ENCODE measurements around the gene ATE1. TPM values are rescaled to one million over a fixed set of nuclear protein-coding genes. Genes with fewer than 3 reads are reported as not detected.

The ATE1 gene
- total and polyA plus RNA-seq, 4 donors: 8.3 to 30.0 (median 17.8) TPM

- no peaks in the 10 kb centered on the region for H3K27me3 ChIP-seq (ENCODE audit: control insufficient read depth in 1 of 2, insufficient read depth in 2 of 2, low read length in 1 of 2)
- no peak overlapping the region for H3K4me3 ChIP-seq (ENCODE audit: low read length in 2 of 2)
- intact Hi-C loops (cut with DNase I): no loop called here
- ATAC-seq (ENCODE audit: low FRiP score): no peak
- H3K36me3 ChIP-seq (ENCODE audit: control insufficient read depth in 1 of 2, insufficient read depth in 2 of 2, low read length in 1 of 2): peaks cover 0 to 2% of the 10 kb centered on the region in 2 donors
- H3K4me1 ChIP-seq (ENCODE audit: control insufficient read depth in 1 of 2, insufficient read depth in 2 of 2, low read length in 2 of 2): no peaks in the 10 kb centered on the region
- no peaks in the 10 kb centered on the region for H3K9me3 ChIP-seq (ENCODE audit: control insufficient read depth, low read length)
- 72 to 74% methylated on average over 4 of the region's 4 CpGs for WGBS, 2 donors
- H3K27ac ChIP-seq (ENCODE audit: low read depth in 1 of 2, low read length in 2 of 2): no peak overlapping the region
- DNase-seq: no peak
Measured at GRCh38 chr10:121812031-121812430, 115.8 kb downstream of the ATE1 start.

- DNase-seq: no peak
- intact Hi-C loops (cut with DNase I): no loop called here
- ATAC-seq (ENCODE audit: low FRiP score): no peak
Measured at GRCh38 chr10:121811386-121811785, 116.4 kb downstream of the ATE1 start.

GRCh38 chr10:121808835-121809234, 119.0 kb downstream of the ATE1 start:
- ATAC-seq (ENCODE audit: low FRiP score) (no peak), DNase-seq (no peak)
- Histone ChIP-seq H3K4me3 (ENCODE audit: low read length in 2 of 2) (no peak overlapping the region), H3K36me3 (ENCODE audit: control insufficient read depth in 1 of 2, insufficient read depth in 2 of 2, low read length in 1 of 2) (no peaks in the 10 kb centered on the region), H3K9me3 (ENCODE audit: control insufficient read depth, low read length) (no peaks in the 10 kb centered on the region), H3K4me1 (ENCODE audit: control insufficient read depth in 1 of 2, insufficient read depth in 2 of 2, low read length in 2 of 2) (no peaks in the 10 kb centered on the region), H3K27me3 (ENCODE audit: control insufficient read depth in 1 of 2, insufficient read depth in 2 of 2, low read length in 1 of 2) (no peaks in the 10 kb centered on the region), H3K27ac (ENCODE audit: low read depth in 1 of 2, low read length in 2 of 2) (no peak overlapping the region)
- WGBS, 2 donors: 66 to 74% methylated on average over 2 of the region's 2 CpGs
- intact Hi-C loops (cut with DNase I): no loop called here

More at GRCh38 chr10:121811386-121811785, 116.4 kb downstream of the ATE1 start:
- H3K36me3 ChIP-seq (ENCODE audit: control insufficient read depth in 1 of 2, insufficient read depth in 2 of 2, low read length in 1 of 2): peaks cover 0 to 2% of the 10 kb centered on the region in 2 donors
- H3K4me1 ChIP-seq (ENCODE audit: control insufficient read depth in 1 of 2, insufficient read depth in 2 of 2, low read length in 2 of 2): no peaks in the 10 kb centered on the region
- H3K27ac ChIP-seq (ENCODE audit: low read depth in 1 of 2, low read length in 2 of 2): no peak overlapping the region
- WGBS, 2 donors: 92 to 94% methylated on average over 2 of the region's 2 CpGs
- H3K4me3 ChIP-seq (ENCODE audit: low read length in 2 of 2): no peak overlapping the region
- H3K9me3 ChIP-seq (ENCODE audit: control insufficient read depth, low read length): no peaks in the 10 kb centered on the region
- H3K27me3 ChIP-seq (ENCODE audit: control insufficient read depth in 1 of 2, insufficient read depth in 2 of 2, low read length in 1 of 2): no peaks in the 10 kb centered on the region

- no peaks in the 10 kb centered on the region for H3K9me3 ChIP-seq (ENCODE audit: control insufficient read depth, low read length)
- intact Hi-C loops (cut with DNase I): no loop called here
- no peak overlapping the region for H3K4me3 ChIP-seq (ENCODE audit: low read length in 2 of 2)
- WGBS, 2 donors: 93 to 95% methylated on average over 4 of the region's 4 CpGs
- no peaks in the 10 kb centered on the region for H3K4me1 ChIP-seq (ENCODE audit: control insufficient read depth in 1 of 2, insufficient read depth in 2 of 2, low read length in 2 of 2)
- no peaks in the 10 kb centered on the region for H3K36me3 ChIP-seq (ENCODE audit: control insufficient read depth in 1 of 2, insufficient read depth in 2 of 2, low read length in 1 of 2)
- no peak for DNase-seq
- H3K27ac ChIP-seq (ENCODE audit: low read depth in 1 of 2, low read length in 2 of 2): no peak overlapping the region
- H3K27me3 ChIP-seq (ENCODE audit: control insufficient read depth in 1 of 2, insufficient read depth in 2 of 2, low read length in 1 of 2): no peaks in the 10 kb centered on the region
- ATAC-seq (ENCODE audit: low FRiP score): no peak
Measured at GRCh38 chr10:121804460-121804859, 123.4 kb downstream of the ATE1 start.

- Histone ChIP-seq H3K27me3 (ENCODE audit: control insufficient read depth in 1 of 2, insufficient read depth in 2 of 2, low read length in 1 of 2) (no peaks in the 10 kb centered on the region), H3K36me3 (ENCODE audit: control insufficient read depth in 1 of 2, insufficient read depth in 2 of 2, low read length in 1 of 2) (no peaks in the 10 kb centered on the region), H3K9me3 (ENCODE audit: control insufficient read depth, low read length) (no peaks in the 10 kb centered on the region), H3K4me1 (ENCODE audit: control insufficient read depth in 1 of 2, insufficient read depth in 2 of 2, low read length in 2 of 2) (no peaks in the 10 kb centered on the region), H3K27ac (ENCODE audit: low read depth in 1 of 2, low read length in 2 of 2) (no peak overlapping the region), H3K4me3 (ENCODE audit: low read length in 2 of 2) (no peak overlapping the region)
- intact Hi-C loops (cut with DNase I): no loop called here
- ATAC-seq (ENCODE audit: low FRiP score) (no peak), DNase-seq (no peak)
- WGBS, 2 donors: 84 to 86% methylated on average over 2 of the region's 2 CpGs
Measured at GRCh38 chr10:121803611-121804010, 124.2 kb downstream of the ATE1 start.

GRCh38 chr10:121800831-121801230, 127.0 kb downstream of the ATE1 start:
- H3K4me1 ChIP-seq (ENCODE audit: control insufficient read depth in 1 of 2, insufficient read depth in 2 of 2, low read length in 2 of 2): no peaks in the 10 kb centered on the region
- 94 to 96% methylated on average over 2 of the region's 2 CpGs for WGBS, 2 donors
- DNase-seq: no peak
- H3K36me3 ChIP-seq (ENCODE audit: control insufficient read depth in 1 of 2, insufficient read depth in 2 of 2, low read length in 1 of 2): no peaks in the 10 kb centered on the region
- H3K27ac ChIP-seq (ENCODE audit: low read depth in 1 of 2, low read length in 2 of 2): no peak overlapping the region
- H3K9me3 ChIP-seq (ENCODE audit: control insufficient read depth, low read length): no peaks in the 10 kb centered on the region
- intact Hi-C loops (cut with DNase I): no loop called here
- H3K27me3 ChIP-seq (ENCODE audit: control insufficient read depth in 1 of 2, insufficient read depth in 2 of 2, low read length in 1 of 2): no peaks in the 10 kb centered on the region
- no peak overlapping the region for H3K4me3 ChIP-seq (ENCODE audit: low read length in 2 of 2)
- ATAC-seq (ENCODE audit: low FRiP score): no peak

GRCh38 chr10:121800146-121800545, 127.7 kb downstream of the ATE1 start:
- no peaks in the 10 kb centered on the region for H3K9me3 ChIP-seq (ENCODE audit: control insufficient read depth, low read length)
- WGBS, 2 donors: 66 to 70% methylated on average over 3 of the region's 3 CpGs
- intact Hi-C loops (cut with DNase I): no loop called here
- no peaks in the 10 kb centered on the region for H3K4me1 ChIP-seq (ENCODE audit: control insufficient read depth in 1 of 2, insufficient read depth in 2 of 2, low read length in 2 of 2)
- DNase-seq (no peak), ATAC-seq (ENCODE audit: low FRiP score) (no peak)
- H3K36me3 ChIP-seq (ENCODE audit: control insufficient read depth in 1 of 2, insufficient read depth in 2 of 2, low read length in 1 of 2): no peaks in the 10 kb centered on the region
- no peaks in the 10 kb centered on the region for H3K27me3 ChIP-seq (ENCODE audit: control insufficient read depth in 1 of 2, insufficient read depth in 2 of 2, low read length in 1 of 2)
- no peak overlapping the region for H3K4me3 ChIP-seq (ENCODE audit: low read length in 2 of 2)
- no peak overlapping the region for H3K27ac ChIP-seq (ENCODE audit: low read depth in 1 of 2, low read length in 2 of 2)

- 72 to 80% methylated on average over 8 of the region's 8 CpGs for WGBS, 2 donors
- intact Hi-C loops (cut with DNase I): no loop called here
Measured at GRCh38 chr10:121797490-121797889, 130.3 kb downstream of the ATE1 start.

GRCh38 chr10:121796342-121796741, 131.5 kb downstream of the ATE1 start:
- 90 to 95% methylated on average over 3 of the region's 3 CpGs for WGBS, 2 donors
- no peak overlapping the region for H3K4me3 ChIP-seq (ENCODE audit: low read length in 2 of 2)
- no peaks in the 10 kb centered on the region for H3K4me1 ChIP-seq (ENCODE audit: control insufficient read depth in 1 of 2, insufficient read depth in 2 of 2, low read length in 2 of 2)
- no peak for DNase-seq
- H3K36me3 ChIP-seq (ENCODE audit: control insufficient read depth in 1 of 2, insufficient read depth in 2 of 2, low read length in 1 of 2): no peaks in the 10 kb centered on the region
- no peaks in the 10 kb centered on the region for H3K9me3 ChIP-seq (ENCODE audit: control insufficient read depth, low read length)
- no peak for ATAC-seq (ENCODE audit: low FRiP score)
- no peaks in the 10 kb centered on the region for H3K27me3 ChIP-seq (ENCODE audit: control insufficient read depth in 1 of 2, insufficient read depth in 2 of 2, low read length in 1 of 2)
- no peak overlapping the region for H3K27ac ChIP-seq (ENCODE audit: low read depth in 1 of 2, low read length in 2 of 2)
- intact Hi-C loops (cut with DNase I): no loop called here

More at GRCh38 chr10:121797490-121797889, 130.3 kb downstream of the ATE1 start:
- H3K36me3 ChIP-seq (ENCODE audit: control insufficient read depth in 1 of 2, insufficient read depth in 2 of 2, low read length in 1 of 2): no peaks in the 10 kb centered on the region
- no peak overlapping the region for H3K4me3 ChIP-seq (ENCODE audit: low read length in 2 of 2)
- no peaks in the 10 kb centered on the region for H3K27me3 ChIP-seq (ENCODE audit: control insufficient read depth in 1 of 2, insufficient read depth in 2 of 2, low read length in 1 of 2)
- no peak for DNase-seq
- H3K27ac ChIP-seq (ENCODE audit: low read depth in 1 of 2, low read length in 2 of 2): no peak overlapping the region
- no peaks in the 10 kb centered on the region for H3K4me1 ChIP-seq (ENCODE audit: control insufficient read depth in 1 of 2, insufficient read depth in 2 of 2, low read length in 2 of 2)
- ATAC-seq (ENCODE audit: low FRiP score): no peak
- H3K9me3 ChIP-seq (ENCODE audit: control insufficient read depth, low read length): no peaks in the 10 kb centered on the region
